ENCODE results near the gene AGPS. TPM values are rescaled to one million over a fixed set of nuclear protein-coding genes. Genes with fewer than 3 reads are reported as not detected.

Gene AGPS
- total RNA-seq, 1 experiment from 2014 or later = 107 TPM

DNA sequence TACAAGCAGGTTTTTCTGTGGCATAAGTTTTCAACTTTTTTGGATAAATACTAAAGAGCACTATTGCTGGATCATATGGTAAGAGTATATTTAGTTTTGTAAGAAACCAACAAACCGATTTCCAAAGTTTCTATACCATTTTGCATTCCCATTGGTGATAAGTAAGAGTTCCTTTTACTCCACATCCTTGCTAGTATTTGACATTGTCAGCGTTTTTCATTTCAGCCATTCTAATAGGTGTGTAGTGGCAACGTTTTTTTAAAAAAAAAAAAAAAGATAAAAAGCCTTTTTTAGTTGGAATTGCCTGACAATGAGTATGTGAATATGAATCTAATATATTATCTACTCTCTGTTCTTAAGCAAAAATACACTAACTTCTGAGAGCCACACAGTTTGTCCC lies 185.9 kb downstream of the AGPS start:
- Histone ChIP-seq H2AFZ (no peak overlapping the region), H3K9me3 (ENCODE audit: insufficient read depth, low read depth) (no peaks in the 10 kb centered on the region), H3K79me2 (ENCODE audit: low read depth) (no peaks in the 10 kb centered on the region), H3F3A (ENCODE audit: insufficient read depth, low read depth) (no peaks in the 10 kb centered on the region), H3K36me3 (ENCODE audit: low read depth) (no peaks in the 10 kb centered on the region), H3K27ac (no peak overlapping the region), H3K4me2 (no peak overlapping the region), H3K9me2 (ENCODE audit: insufficient read depth) (no peaks in the 10 kb centered on the region), H3K27me3 (ENCODE audit: insufficient read depth, low read depth) (no peaks in the 10 kb centered on the region), H3K4me1 (replicated peaks; ENCODE audit: insufficient read depth) (no peaks in the 10 kb centered on the region), H4K20me1 (ENCODE audit: insufficient read depth) (no peaks in the 10 kb centered on the region), H3K4me3 (no peak overlapping the region)
- no peak for DNase-seq
- CTCF ChIA-PET = no interaction called here
- BruUV-seq (replicated peaks) = no TSS peak
- POLR2A ChIA-PET (ENCODE audit: unreplicated experiment) = no interaction called here
- intact Hi-C loops (cut with micrococcal nuclease; ENCODE audit: unreplicated experiment) = no loop called here
- TF ChIP-seq EZH2 (IDR thresholded peaks at IDR 0.05; ENCODE audit: low read depth) = no peak
- TF ChIP-seq, protein P1, sequence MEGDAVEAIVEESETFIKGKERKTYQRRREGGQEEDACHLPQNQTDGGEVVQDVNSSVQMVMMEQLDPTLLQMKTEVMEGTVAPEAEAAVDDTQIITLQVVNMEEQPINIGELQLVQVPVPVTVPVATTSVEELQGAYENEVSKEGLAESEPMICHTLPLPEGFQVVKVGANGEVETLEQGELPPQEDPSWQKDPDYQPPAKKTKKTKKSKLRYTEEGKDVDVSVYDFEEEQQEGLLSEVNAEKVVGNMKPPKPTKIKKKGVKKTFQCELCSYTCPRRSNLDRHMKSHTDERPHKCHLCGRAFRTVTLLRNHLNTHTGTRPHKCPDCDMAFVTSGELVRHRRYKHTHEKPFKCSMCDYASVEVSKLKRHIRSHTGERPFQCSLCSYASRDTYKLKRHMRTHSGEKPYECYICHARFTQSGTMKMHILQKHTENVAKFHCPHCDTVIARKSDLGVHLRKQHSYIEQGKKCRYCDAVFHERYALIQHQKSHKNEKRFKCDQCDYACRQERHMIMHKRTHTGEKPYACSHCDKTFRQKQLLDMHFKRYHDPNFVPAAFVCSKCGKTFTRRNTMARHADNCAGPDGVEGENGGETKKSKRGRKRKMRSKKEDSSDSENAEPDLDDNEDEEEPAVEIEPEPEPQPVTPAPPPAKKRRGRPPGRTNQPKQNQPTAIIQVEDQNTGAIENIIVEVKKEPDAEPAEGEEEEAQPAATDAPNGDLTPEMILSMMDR (conservative IDR thresholded peaks at IDR 0.05) = no peak

DNA sequence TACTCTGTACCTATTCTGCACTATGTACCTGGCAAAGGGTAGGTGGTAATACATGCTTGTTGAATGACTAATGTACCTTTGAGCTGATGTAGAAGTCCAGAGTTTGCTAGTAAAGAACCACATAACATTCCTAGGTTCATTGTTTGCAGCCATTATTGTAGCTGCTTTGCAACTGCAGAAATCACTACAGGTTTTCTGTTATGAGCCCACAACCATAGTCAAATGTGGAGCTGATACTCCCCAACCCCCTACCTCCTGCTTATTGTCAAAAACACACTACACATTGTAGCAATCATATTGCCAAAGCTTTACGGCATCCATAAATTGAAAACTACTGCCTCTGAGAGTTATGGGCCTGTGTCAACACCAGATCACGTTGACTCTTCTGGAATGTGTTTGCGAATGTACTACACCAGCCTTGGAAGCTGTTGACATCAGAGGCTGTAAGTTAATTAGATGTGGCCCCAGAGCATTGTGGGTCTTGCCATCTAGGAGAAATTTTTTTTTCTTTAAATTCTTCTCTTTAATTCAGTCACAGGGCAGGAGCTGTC lies 187.0 kb downstream of the AGPS start:
- DNase-seq = no peak
- ChIA-PET POLR2A (ENCODE audit: unreplicated experiment) (no interaction called here), CTCF (no interaction called here)
- Histone ChIP-seq H3K36me3 (ENCODE audit: low read depth) (no peaks in the 10 kb centered on the region), H3K9me3 (ENCODE audit: insufficient read depth, low read depth) (no peaks in the 10 kb centered on the region), H3K4me1 (replicated peaks; ENCODE audit: insufficient read depth) (no peaks in the 10 kb centered on the region), H3F3A (ENCODE audit: insufficient read depth, low read depth) (no peaks in the 10 kb centered on the region), H3K27me3 (ENCODE audit: insufficient read depth, low read depth) (no peaks in the 10 kb centered on the region), H3K9me2 (ENCODE audit: insufficient read depth) (no peaks in the 10 kb centered on the region), H3K27ac (no peak overlapping the region), H3K4me3 (no peak overlapping the region), H4K20me1 (ENCODE audit: insufficient read depth) (no peaks in the 10 kb centered on the region), H3K79me2 (ENCODE audit: low read depth) (no peaks in the 10 kb centered on the region), H3K4me2 (no peak overlapping the region), H2AFZ (no peak overlapping the region)
- TF ChIP-seq EZH2 (IDR thresholded peaks at IDR 0.05; ENCODE audit: low read depth) = no peak
- TF ChIP-seq, protein P1 (conservative IDR thresholded peaks at IDR 0.05) = no peak
- no TSS peak for BruUV-seq (replicated peaks)
- intact Hi-C loops (cut with micrococcal nuclease; ENCODE audit: unreplicated experiment) = no loop called here

DNA sequence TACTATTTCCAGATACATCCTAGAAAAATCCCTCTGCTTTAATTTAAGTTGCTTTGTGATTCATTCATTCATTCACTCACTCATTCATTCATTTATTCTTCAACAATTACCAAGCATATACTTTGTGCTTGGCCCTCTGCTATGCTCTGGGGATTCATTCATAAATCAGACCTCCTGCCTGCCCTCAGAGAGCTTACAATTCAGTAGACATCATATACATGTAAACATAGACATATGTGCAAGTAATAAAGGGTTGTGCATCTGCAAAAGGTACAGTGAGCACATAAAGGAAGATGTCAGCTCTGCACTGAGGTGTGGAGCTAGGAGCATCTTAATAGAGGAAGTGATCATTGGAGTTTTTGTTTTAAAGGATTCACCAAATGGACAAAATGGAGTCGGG lies 189.4 kb downstream of the AGPS start:
- Histone ChIP-seq H3K27ac (no peak overlapping the region), H3K4me2 (no peak overlapping the region)

More for the DNA sequence above, 189.4 kb downstream of the AGPS start:
- H3K9me2 ChIP-seq (ENCODE audit: insufficient read depth) = no peaks in the 10 kb centered on the region
- intact Hi-C loops (cut with micrococcal nuclease; ENCODE audit: unreplicated experiment) = no loop called here
- H3F3A ChIP-seq (ENCODE audit: insufficient read depth, low read depth) = no peaks in the 10 kb centered on the region
- H3K27me3 ChIP-seq (ENCODE audit: insufficient read depth, low read depth) = no peaks in the 10 kb centered on the region
- POLR2A ChIA-PET (ENCODE audit: unreplicated experiment) = no interaction called here
- no peaks in the 10 kb centered on the region for H3K4me1 ChIP-seq (replicated peaks; ENCODE audit: insufficient read depth)
- CTCF ChIA-PET = no interaction called here
- H2AFZ ChIP-seq = no peak overlapping the region
- no peaks in the 10 kb centered on the region for H4K20me1 ChIP-seq (ENCODE audit: insufficient read depth)
- DNase-seq = no peak
- H3K9me3 ChIP-seq (ENCODE audit: insufficient read depth, low read depth) = no peaks in the 10 kb centered on the region
- H3K36me3 ChIP-seq (ENCODE audit: low read depth) = no peaks in the 10 kb centered on the region
- BruUV-seq (replicated peaks) = no TSS peak
- no peaks in the 10 kb centered on the region for H3K79me2 ChIP-seq (ENCODE audit: low read depth)
- TF ChIP-seq, protein P1 (conservative IDR thresholded peaks at IDR 0.05) = no peak
- no peak for TF ChIP-seq EZH2 (IDR thresholded peaks at IDR 0.05; ENCODE audit: low read depth)
- H3K4me3 ChIP-seq = no peak overlapping the region

Data from PC-9 (cell line).